GM13976 (cell line): ENCODE results near the gene OLFM4.

Source experiments
- DNase-seq: peaks from one replicate; pipeline ENCODE4 v3.0.0; 2012; ENCODE audit warnings: low spot score
- CTCF ChIP-seq: IDR thresholded peaks from 2 replicates; pipeline ENCODE4 v1.5.1; 2012; ENCODE audit warnings: borderline replicate concordance, mild to moderate bottlenecking; ENCODE audit not compliant: insufficient read depth; ENCODE audit errors: extremely low read depth, missing control alignments, control extremely low read depth
- in situ Hi-C: fragments of 300-500 bp; cut with MboI; formaldehyde crosslinking; loops from one replicate; pipeline ENCODE4 v1.12.0; 2022; ENCODE audit warnings: low sequenced_read_pairs, mixed read lengths, inconsistent platforms; ENCODE audit not compliant: unreplicated experiment

Gene OLFM4

GRCh38 chr13:53058065-53058679 lies 29.6 kb downstream of the OLFM4 start:
- in situ Hi-C loops = no loop called here
- no peak for TF ChIP-seq CTCF
- no peak for DNase-seq

GRCh38 chr13:53060840-53061490 lies 32.4 kb downstream of the OLFM4 start:
- DNase-seq = no peak
- TF ChIP-seq CTCF = no peak
- in situ Hi-C loops = no loop called here

- in situ Hi-C loops = no loop called here
- DNase-seq = no peak
- TF ChIP-seq CTCF = no peak
These were observed 36.1 kb downstream of the OLFM4 start for GRCh38 chr13:53064731-53065130.

GRCh38 chr13:53066411-53066810 lies 37.8 kb downstream of the OLFM4 start:
- TF ChIP-seq CTCF = no peak
- in situ Hi-C loops = no loop called here
- DNase-seq = no peak

- in situ Hi-C loops = no loop called here
- DNase-seq = no peak
- TF ChIP-seq CTCF = no peak
These were observed 40.2 kb downstream of the OLFM4 start for GRCh38 chr13:53068585-53069520.

- in situ Hi-C loops = no loop called here
- no peak for TF ChIP-seq CTCF
- DNase-seq = no peak
These were observed 41.2 kb downstream of the OLFM4 start for GRCh38 chr13:53069800-53070199.
